ENCODE measurements around the gene VCL. TPM values are rescaled to one million over a fixed set of nuclear protein-coding genes. Genes with fewer than 3 reads are reported as not detected.

The VCL gene
- total RNA-seq, 1 experiment from 2014 or later, result 291 TPM

DNA sequence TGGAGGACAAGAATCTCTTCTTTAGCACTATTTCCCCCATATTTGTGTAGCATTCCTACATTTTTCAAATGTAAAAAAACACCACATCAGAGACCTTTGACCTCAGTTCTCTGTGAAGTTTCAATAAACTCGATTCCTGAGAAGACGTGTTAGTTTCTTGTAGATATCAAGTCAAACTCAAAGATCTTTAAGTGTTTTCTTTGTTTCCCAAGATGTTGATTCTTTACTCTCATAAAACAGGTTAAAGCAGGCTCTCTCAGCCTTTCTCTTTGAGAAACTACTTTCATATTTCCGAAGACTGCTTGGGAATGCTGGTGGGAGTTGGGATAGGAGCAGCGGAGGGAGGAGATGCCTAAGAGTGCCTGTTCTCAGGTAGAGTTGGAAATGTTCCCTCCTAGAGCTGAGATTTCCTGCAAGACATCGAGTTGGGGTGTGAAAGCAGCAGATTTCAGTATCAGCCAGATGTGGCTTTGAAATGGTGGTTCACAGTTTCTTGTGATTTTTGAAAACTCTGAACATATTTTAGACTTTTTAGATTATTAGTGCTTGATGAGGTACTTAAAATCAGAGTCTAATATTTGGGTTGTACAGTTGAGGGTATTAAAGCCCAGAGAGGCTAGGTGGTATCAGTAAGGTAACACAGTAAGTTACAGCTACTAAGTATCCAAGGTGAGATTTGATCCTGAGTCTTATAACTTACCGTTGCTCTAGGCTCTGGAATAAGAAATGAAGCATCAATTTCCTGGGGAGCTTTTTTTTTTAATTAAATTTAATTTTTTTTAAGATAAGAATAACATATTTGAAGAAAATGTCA, 167.0 kb downstream of the VCL start:
- H3K4me3 Mint-ChIP-seq, result no peak overlapping the region
- Histone ChIP-seq H3K4me2 (ENCODE audit: insufficient read depth, insufficient read length, low read length) (no peak overlapping the region), H4K20me1 (ENCODE audit: control insufficient read depth, insufficient read depth, insufficient read length) (no peaks in the 10 kb centered on the region), H4K91ac (ENCODE audit: insufficient read length, low read depth, low read length) (no peak overlapping the region), H2BK12ac (ENCODE audit: insufficient read length, low read depth, low read length) (no peak overlapping the region), H2BK5ac (ENCODE audit: insufficient read length, low read length) (no peak overlapping the region), H2BK120ac (ENCODE audit: low read depth, low read length, poor library complexity, severe bottlenecking) (no peak overlapping the region), H3K4ac (ENCODE audit: low read depth, low read length) (no peak overlapping the region), H4K5ac (ENCODE audit: insufficient read length, low read depth, low read length) (no peak overlapping the region), H3T11ph (ENCODE audit: low read length) (no peak overlapping the region), H2BK15ac (ENCODE audit: low read depth, low read length) (no peak overlapping the region), H3K27ac (ENCODE audit: insufficient read length, low read depth, low read length) (no peak overlapping the region), H2BK20ac (ENCODE audit: low read depth, low read length, poor library complexity, severe bottlenecking) (no peak overlapping the region), H3K79me2 (ENCODE audit: insufficient read depth, low read length) (peaks cover 2% of the 10 kb centered on the region; the same call in 1 of the 2 replicates), H3K27me3 (ENCODE audit: insufficient read depth, low read length) (no peaks in the 10 kb centered on the region), H3K23me2 (ENCODE audit: insufficient read length, low read depth, low read length, poor library complexity, severe bottlenecking) (no peaks in the 10 kb centered on the region), H3K18ac (ENCODE audit: insufficient read length, low read depth, low read length) (no peak overlapping the region), H2AK5ac (ENCODE audit: insufficient read length, low read length) (no peak overlapping the region), H3K14ac (ENCODE audit: insufficient read depth, low read length) (no peak overlapping the region), H3K9ac (ENCODE audit: extremely low read depth, insufficient read length, low read length) (no peak overlapping the region), H4K8ac (replicated peaks; ENCODE audit: insufficient read length, low read depth, low read length) (no peak overlapping the region), H3K79me1 (ENCODE audit: insufficient read depth, low read depth, low read length, poor library complexity, severe bottlenecking) (no peaks in the 10 kb centered on the region), H3K9me3 (ENCODE audit: control insufficient read depth, low read depth, low read length) (no peaks in the 10 kb centered on the region), H3K4me1 (ENCODE audit: insufficient read depth, low read length) (no peaks in the 10 kb centered on the region), H2AFZ (ENCODE audit: low read length) (no peak overlapping the region), H3K23ac (ENCODE audit: insufficient read length, low read depth, low read length) (no peak overlapping the region), H3K56ac (ENCODE audit: insufficient read length, low read depth, low read length) (no peak overlapping the region)
- no peaks in the 10 kb centered on the region for H3K27me3 Mint-ChIP-seq (ENCODE audit: low read depth)
- no peak for DNase-seq
- H3K36me3 Mint-ChIP-seq (ENCODE audit: insufficient read depth in 1 of 3, low read depth in 3 of 3), result peaks cover 0 to 7% (median 3%) of the 10 kb centered on the region in 3 experiments; a peak in 2 of 7 replicates
- H3K4me1 Mint-ChIP-seq, result peaks cover 8 to 10% of the 10 kb centered on the region in 2 experiments
- H3K27ac Mint-ChIP-seq, result peak overlapping the region in 2 of 3 experiments; percentile 3 to 57; a peak in 2 of 7 replicates
- H3K9me3 Mint-ChIP-seq, result no peaks in the 10 kb centered on the region
- no CpG with 5 or more reads among the region's 6 CpGs for WGBS (ENCODE audit: extremely low coverage, insufficient read length, low lambda C conversion rate)
- TF ChIP-seq CTCF (conservative IDR thresholded peaks at IDR 0.05), result no peak

Data from H9 (cell line).